ENCODE results near the gene NKD1.
A peak's percentile ranks its signal among the peaks of the same experiment; 100 is the strongest.

Gene NKD1

DNA sequence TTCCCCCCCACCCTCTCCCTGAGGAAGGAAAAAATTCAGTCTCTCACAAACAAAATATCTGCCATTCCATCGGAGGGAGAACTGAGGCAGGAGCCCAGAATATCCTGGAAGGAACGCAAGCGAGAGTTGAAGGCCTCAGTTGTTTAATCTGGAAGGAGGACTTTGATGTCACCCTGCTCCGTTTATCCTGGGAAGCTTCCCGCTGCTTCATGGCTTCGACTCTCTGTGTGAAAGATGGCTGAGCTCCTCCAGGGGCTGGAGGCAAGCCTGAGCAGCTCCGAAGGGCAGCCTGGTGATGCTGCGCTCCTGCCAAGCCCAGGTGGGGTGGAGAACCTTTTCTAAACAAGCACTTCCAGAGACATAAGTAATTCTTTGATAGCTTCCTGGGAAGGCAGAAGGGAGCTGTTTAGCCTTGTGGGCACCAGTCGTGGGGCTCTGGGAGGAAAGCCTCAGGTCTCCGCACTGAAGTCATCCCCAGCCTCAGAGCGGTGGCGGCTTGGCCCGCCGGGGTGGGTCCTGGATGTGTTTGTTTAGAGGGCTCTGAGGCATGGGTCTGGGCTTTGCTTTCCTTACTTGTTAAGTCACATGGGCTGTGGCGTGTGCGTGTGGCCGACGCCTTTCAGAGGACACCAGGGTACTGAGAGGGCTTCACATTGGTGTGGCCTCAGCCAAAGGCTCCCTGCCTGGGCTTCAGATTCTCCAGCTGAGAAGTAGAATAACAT lies 7.9 kb downstream of the NKD1 start:
- DNase-seq: no peak
- intact Hi-C loops (cut with DNase I): no loop called here

DNA sequence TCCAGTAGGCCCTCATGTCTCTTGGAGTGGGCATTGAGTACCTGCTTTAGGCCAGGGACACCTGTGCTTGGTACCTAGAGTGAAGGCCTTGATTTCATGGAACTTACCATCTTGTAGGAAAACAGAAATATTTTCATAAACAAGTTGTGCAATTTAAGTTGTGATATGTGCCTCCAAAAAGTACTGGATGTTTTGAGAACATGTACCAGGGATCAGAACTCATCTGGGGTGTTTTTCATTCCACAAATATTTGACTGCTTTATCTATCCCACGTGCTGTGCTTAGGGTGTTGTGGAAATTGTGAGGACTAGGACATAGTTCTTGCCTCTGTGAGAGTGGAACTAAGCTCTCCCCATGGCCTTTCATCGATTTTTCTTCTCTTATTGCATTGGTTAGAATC lies 8.8 kb downstream of the NKD1 start:
- intact Hi-C loops (cut with DNase I): no loop called here
- DNase-seq: no peak

DNA sequence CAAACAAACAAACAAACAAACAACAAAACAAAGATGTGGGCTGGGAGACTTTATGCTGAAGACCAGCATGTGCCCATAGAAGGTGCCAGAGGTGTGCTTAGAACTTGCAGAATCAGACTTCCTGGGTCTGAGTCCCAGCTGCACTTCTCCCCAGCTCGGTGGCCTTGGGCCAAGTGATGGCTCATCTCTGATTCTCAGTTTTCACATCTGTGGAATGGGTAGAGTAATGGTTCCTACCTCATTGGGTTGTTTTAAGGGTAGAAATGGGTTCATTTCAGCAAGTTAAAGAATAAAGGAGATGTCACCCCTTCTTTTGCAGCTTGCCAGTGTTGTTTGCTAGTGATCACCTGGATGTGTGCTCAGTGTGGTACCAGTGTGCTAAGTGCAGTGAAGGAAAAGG lies 10.7 kb downstream of the NKD1 start:
- intact Hi-C loops (cut with DNase I): no loop called here
- no peak for DNase-seq

DNA sequence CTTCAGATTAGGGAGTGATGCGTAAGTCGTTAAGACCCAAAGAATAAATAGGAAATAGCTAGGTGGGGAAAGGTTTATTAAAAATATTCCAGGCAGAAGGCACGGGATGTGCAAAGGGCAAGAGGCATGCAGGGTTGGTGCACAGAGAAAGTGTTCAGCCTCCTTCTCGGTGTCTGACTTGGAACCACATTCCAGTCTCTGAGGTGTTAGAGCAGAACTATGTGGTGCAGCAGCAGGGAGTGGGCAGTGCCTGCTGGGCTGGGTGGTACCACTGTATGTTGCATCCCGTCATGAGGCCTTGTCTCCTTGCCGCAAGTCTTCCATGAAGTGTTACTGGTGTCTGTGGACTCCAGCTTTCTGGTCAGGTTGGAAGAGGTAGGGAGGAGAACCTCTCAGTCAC lies 11.1 kb downstream of the NKD1 start:
- peak in 1 of 10 donors; percentile 71 for DNase-seq
- intact Hi-C loops (cut with DNase I): no loop called here

DNA sequence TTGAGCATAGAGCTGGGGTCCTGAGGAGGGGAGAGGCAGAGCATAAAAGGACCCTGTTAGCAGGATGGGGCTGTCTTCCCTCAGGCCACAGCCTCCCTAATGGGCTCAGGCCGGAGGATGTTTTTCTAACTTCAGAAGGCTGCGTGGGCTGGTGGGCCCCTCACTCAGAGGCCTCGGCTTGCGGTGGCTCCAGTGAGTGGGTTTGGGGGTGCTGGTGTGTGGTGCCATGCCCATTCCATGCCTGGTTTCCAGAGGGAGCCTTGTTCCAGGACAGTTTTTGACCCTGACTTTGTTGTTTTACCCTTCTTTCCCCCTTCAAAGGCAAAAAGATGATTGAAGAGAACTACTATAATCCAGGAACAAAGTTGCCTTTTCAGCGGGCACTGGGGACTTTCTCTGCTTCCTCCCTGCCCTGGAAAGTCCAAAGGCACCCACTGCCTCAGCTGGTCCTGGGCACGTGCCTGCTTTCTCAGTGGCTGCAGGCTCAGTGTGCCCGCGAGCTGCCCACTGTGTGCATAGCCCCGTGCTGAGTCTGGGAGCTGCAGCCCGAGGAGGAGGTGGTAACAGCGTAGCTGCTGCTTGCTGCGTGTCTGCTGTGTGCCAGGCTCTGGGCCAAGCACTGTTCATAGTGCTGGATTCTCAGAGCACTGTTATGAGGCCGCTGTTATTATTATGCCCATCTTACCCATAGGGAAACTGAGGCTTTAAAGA lies 11.8 kb downstream of the NKD1 start:
- intact Hi-C loops (cut with DNase I): no loop called here
- peak in 4 of 10 donors; percentile 26 to 87 (median 64) for DNase-seq

DNA sequence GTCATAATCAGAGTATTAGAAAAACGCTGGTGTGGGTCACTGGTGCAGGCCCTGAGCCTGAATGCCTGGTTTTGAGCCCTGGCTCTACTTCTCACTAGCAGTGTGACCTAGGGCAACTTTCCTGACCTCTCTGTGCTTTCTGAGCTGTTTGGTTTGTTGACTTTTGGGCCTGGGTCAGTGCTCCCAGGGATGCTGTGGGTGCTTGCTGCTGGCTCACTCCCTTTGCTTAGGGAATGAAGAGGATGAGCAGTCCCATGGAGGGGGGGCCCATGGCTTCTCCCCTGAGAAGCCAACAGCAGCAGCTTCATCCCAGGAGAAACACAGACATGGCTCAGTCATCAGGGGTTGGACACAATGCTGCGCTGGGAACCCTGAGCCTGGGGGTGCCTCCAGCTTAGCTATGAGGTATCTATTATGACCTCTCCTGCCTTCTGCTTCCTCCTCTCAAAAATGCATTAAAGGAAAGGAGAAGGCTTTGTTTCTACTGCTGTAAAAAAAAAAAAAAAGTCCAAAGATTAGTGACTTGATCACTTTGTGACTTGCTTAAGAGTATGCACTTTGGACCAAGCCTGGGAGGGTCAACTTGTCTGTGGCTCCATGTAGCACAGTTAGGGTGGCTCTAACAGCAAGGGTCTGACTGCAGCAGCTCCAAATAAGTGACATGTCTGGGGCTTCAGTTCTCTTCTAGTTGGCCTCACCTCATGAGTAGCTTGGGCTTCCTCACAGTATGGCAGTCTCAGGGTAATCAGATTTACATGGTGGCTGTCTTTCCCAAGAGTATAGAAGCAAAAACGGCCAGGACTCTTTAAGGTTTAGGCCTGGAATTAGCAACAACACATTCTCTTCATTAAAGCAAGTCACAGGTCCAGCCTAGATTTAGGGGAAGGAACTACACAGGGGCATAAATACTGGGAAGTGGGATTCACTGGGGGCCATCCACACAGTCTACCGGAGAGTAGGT lies 13.0 kb downstream of the NKD1 start:
- intact Hi-C loops (cut with DNase I): no loop called here
- DNase-seq: no peak

DNA sequence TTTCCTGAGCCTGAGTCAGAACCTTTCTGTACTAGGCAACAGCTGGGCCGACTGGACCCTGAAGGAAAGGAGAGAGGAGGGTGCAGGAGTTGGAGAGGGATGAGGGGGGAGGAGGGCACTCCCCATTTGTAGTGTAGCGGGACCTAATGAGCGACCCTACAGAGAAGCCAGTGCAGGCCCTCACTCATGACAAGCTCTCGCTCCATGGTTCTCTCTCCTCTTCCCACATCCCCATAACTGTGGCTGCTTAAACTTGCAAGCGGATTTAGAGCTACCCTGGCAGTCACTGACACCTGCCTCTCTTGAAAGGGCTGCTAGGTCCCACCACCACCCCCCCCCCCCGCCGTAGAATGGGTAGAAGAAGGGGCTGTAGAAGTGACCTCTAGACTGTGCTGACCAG lies 14.5 kb downstream of the NKD1 start:
- intact Hi-C loops (cut with DNase I): no loop called here
- no peak for DNase-seq

DNA sequence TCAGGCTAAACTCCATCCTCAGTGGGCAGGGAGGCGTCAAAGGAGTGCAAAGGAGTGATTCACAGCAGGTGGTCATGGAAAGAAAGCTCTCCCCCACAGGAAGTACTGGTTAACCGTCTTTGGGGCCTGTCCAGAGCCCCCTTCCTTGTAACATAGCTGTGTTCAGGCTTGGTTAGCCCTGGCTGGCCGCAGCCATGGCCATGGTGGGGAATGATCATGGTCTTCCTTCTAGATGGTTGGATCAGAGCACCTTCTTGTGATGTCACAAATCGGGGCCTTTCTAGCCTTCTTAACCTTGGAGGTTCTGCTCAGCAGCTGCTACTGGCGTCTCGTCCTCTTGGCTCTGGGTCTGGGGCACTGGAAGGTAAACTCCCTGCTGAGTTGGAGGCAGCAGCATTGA lies 15.8 kb downstream of the NKD1 start:
- no peak for DNase-seq
- intact Hi-C loops (cut with DNase I): no loop called here

DNA sequence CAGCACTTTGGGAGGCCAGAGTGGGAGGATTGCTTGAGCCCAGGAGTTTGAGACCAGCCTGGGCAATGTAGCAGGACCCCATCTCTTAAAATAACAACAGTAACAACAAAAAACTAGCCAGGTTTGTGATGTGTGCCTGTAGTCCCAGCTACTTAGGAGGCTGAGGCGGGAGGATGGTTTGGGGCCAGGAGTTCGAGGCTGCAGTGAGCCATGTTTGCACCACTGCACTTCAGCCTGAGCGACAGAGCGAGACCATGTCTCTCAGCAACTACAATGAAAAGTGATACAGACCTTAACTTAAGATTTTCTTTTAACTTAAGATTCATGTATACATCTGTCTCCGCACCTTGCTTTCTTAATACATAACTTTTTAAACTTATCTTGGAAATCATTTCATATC lies 17.2 kb downstream of the NKD1 start:
- no peak for DNase-seq
- intact Hi-C loops (cut with DNase I): no loop called here

DNA sequence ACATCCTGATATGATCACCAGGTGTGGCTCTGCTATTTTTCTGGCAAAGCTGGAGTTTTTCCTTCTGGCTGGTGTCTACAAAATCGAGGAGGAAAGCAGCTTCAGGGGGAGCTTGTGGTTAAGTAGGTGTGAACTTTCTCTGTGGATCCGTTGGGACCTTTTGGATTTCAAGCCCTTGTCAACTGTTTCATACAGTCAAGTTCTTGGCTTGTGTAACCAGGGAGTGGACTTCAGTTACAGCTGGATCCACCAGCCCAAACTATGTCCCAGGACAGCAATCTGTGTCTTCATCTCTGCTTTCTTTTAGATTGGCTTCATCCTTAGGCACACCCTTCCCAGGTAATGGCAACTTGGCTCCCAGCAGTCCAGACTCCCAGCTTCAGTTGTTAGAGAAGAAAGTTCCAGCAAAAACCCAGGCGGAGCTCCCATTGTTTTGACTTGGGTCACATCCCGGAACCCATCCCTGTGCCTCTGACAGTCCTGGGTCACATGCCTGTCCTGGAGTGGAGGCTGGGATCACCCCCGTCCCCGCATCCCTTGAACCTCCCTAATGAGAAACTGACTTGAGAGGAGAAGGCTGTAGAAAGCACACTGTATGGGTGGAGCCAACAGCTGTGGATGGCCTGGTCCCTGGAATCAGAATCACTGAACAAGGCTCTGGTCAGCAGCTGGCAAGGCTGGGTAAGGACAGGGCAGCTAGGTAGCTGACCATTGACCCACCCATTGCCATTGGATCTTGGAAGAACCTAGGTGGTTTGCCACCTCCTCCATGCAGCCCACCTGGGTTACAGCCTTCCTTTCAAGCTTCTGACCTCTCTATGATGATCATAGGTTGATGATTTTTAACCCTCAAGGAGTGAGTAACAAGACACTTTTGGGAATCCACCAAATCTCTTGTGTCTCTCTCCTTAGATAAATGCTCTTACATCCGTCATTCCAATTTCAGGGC lies 18.1 kb downstream of the NKD1 start:
- intact Hi-C loops (cut with DNase I): no loop called here
- peak in 1 of 10 donors; percentile 60 for DNase-seq

DNA sequence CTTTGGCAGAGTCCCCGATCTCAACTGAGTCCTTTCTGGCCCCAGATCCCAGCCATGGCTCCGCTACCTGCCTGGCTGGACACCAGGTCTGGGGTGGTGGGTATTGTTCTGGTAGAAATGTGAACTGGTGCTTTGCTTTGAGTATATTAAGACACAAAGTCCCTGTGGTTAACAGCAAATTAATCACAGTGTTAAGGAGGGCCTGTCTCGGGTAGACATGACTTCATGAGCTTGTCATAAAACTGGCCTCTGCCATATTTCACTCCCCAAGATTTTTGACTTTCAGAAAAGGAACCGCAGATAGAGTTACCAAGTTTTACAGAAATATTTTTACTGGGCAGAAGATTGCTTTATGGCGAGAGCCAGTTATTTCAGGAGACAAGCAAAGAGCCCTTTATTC lies 19.5 kb downstream of the NKD1 start:
- DNase-seq: no peak
- intact Hi-C loops (cut with DNase I): no loop called here

DNA sequence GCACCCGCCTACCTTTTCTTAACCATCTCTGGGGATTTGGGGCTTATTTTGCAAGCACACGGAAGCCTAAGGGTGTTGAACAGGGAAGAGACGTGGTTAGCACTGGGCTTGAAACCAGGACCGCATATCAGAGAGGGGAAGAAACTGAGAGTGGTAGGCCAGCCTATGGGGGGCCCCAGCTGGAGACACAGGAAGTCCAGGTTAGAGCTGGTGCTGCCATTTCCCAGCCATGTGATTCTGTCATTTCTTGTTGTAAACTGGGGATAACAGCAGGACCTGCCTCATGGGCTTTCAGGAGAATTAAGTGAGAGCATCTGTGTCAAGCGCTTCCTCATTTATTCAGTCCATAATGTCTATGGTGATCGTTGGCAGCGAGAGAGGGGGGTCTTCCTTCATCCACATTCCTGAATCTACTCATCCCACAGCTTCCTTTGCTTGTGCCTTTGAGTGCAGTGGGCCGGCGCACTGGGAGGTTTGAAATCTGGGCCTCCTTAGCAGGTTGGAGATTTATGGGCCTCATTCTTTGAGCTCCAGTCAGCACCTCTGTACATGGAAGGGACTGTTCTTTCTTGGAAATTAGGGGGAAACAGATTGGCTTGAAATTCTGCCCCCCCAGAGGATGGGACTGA lies 20.1 kb downstream of the NKD1 start:
- intact Hi-C loops (cut with DNase I): no loop called here
- DNase-seq: peak in 2 of 10 donors; percentile 39 to 44

DNA sequence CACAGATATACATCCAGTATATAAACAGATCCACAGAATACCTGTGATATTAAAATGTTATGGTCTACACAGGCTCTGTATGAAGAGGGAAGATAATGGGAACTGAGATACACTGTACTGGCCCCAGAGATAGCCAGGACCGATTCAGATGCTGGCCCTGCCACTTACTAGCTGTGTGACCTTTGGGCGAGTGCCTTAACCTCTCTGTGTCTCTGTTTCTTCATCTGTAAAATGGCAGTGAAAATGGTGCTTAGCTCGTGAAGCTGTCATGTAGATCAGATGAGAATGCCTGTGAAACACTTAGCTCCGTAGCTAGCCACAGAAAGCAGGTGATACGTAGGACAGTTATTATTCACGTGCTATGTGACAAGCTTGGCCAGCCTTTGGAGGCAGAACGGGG lies 22.2 kb downstream of the NKD1 start:
- intact Hi-C loops (cut with DNase I): no loop called here
- peak in 1 of 10 donors; percentile 4 for DNase-seq

DNA sequence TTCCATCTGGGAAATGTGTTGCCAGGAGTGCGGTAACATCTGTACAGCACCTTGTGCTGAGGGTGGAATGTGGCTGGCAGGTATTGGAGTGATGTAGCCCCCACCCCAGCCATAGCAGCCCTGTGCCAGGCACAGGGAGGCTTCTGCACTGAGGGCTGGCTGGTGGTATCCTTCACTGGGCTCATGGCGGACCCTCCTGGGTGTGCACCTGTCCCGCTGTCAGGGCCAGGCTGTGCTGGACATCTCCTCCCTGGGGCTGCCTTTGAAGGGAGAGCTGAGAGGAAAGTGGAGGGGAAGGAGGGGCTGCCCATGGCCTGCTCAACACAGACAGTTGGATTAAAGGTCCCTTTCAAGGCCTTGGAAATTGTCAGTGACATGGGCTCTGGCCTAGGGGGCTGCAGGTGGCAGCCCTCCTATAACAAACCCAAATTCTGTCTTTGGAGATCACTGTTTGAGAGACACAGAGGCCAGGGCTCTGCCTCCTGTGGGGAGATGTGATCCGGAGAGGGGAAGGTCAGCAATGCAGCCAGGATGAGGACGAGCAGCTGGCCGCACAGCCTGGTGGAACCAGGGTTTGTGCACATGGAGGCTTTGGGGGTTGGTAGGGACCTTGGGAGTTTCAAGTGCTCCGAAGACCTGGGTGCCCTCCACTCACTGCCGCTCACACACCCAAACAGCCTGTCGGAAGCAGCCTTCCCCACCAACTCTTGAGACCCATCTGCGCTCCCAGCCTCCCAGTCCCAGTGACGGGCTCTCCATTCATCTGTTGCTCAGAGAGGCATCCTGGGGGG lies 22.8 kb downstream of the NKD1 start:
- peak in 2 of 10 donors; percentile 51 to 64 for DNase-seq
- intact Hi-C loops (cut with DNase I): no loop called here

DNA sequence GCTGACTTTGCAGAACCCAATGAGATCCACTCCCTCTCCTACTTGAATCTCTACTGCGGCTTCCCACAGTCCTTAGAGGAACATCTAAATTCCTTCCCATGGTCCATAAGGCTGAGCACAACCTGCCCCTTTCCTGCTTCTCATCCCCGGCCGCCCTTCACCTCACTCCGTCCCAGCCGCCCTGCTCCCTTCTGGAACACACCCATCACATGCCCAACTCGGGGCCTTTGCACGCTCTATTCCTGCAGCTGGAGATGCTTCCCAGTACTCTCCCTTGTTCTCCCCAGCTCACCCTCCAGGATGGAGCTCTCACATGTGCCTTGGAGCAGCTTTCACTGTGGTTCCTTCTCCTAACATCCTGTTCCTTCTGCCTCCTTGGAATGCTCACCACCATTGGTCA lies 23.6 kb downstream of the NKD1 start:
- intact Hi-C loops (cut with DNase I): no loop called here
- DNase-seq: peak in 2 of 10 donors; percentile 34 to 63

DNA sequence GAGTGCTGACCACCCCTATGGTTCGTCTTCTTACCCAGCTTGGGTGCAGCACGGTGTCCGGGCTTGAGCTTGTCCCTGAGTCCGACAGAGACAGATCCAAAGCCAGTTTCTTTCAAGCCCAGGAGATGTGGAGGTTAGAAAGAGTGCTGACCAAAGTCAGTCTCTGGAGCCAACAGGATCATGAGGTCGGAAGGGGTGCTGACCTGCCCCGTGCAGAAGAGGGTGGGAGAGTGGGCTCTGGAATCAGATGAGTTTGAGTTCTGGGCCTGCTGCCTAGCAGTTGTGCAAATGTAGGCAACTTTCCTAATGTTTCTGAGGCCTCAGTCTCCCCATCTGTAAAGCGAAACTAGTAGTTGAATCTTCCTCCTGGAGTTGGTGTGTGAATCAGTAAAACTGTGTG lies 24.5 kb downstream of the NKD1 start:
- DNase-seq: peak in 1 of 10 donors; percentile 47
- intact Hi-C loops (cut with DNase I): no loop called here

DNA sequence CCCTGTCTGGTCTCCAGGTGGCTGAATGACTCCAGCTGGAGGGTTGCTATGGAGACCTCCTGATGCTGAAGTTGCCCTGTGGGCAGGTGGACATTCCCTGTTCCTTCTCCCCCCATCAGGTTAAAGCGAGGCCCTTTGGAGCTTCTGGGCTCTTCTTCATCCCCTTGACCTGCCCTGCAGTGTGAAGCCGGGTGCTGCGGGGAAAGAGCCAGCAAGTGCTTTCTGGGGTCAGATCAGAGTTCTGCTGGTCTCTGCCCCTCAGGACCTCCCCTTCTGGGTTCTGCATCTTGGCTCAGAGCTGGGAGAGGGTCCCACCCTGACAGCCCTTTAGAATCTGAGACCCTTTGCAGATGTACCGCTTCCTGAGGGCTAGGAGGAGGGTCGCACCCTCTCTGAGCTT lies 25.1 kb downstream of the NKD1 start:
- peak in 2 of 10 donors; percentile 27 to 50 for DNase-seq
- intact Hi-C loops (cut with DNase I): no loop called here

DNA sequence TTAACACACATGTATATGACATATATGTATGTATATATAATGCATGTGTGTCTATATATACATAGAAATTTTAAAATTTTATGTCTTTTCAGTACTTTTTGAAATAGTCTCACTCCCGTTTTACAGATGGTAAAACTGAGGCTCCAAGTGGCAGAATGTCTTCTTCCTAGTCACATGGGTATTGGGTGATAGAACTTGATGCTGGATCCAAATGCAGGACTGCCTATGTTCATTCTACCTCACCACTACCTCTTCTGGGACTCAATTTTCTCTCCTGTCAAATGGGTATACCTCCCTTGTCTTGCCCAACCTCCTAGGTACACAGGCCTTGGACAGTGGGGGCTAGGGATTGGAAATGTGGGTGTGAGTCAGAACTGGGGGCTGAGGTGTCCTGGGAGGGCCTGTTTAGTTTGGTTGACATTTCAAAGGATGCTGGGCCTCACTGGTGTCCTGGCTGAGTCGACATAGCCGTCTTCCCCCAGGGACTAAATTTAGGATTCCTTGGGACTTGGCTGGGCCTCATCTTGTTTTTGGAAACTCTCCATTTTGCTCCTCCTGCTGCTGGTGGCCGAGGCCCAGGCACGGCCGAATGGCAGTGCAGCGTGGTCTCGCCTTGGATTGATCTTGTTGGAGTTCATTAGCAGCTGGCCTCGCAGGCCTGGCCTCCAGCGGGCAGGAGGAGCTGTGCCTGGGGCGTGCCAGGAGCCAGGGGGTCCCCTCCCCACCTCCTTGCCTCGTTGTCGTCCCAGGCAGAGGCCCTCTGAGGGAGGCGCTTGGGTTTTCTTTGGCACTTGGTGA lies 25.9 kb downstream of the NKD1 start:
- intact Hi-C loops (cut with DNase I): no loop called here
- DNase-seq: peak in 3 of 10 donors; percentile 39 to 90 (median 86)
